Transverse colon (tissue), 4 donors: ENCODE results near the gene BCAP29. TPM values are rescaled to one million over a fixed set of nuclear protein-coding genes. Genes with fewer than 3 reads are reported as not detected.

ENCODE experiments used
- DNase-seq: peaks from one replicate; pipeline ENCODE4 v3.0.0-alpha.2; 2019
- H3K27ac ChIP-seq, 4 donors: fragments of 200-600 bp; sonication (generic); 2 replicates each; pipeline ENCODE4 v1.5.1; 2016 to 2018; ENCODE audit warnings: inconsistent platforms in 4 of 4
- H3K27me3 ChIP-seq: fragments of 200-600 bp; sonication (generic); 2 replicates; pipeline ENCODE4 v1.5.1; 2017; ENCODE audit warnings: inconsistent platforms
- H3K36me3 ChIP-seq, 4 donors: fragments of 200-600 bp; sonication (generic); 2 replicates each; pipeline ENCODE4 v1.5.1; 2017 to 2019; ENCODE audit warnings: inconsistent platforms in 4 of 4
- H3K4me1 ChIP-seq, 4 donors: fragments of 200-600 bp; sonication (generic); 2 replicates each; pipeline ENCODE4 v1.5.1; 2017 to 2020; ENCODE audit warnings: inconsistent platforms in 4 of 4
- H3K4me3 ChIP-seq, 4 donors: fragments of 200-600 bp; sonication (generic); 1 replicate in 1 of 4; 2 replicates in 3 of 4; pipeline versions ENCODE4 v1.5.1 to v1.6.1; 2017 to 2019; ENCODE audit warnings: inconsistent platforms in 4 of 4
- H3K9me3 ChIP-seq, 2 donors: fragments of 200-600 bp; sonication (generic); 2 replicates each; pipeline ENCODE4 v1.5.1; 2017 to 2019; ENCODE audit warnings: inconsistent platforms in 2 of 2
- CTCF ChIP-seq, 5 experiments: fragments of 200-600 bp in 3 of 5; fragments of 450-650 bp in 2 of 5; sonication (generic) in 3 of 5; IDR thresholded peaks; 1 replicate in 2 of 5; 2 replicates in 3 of 5; pipeline ENCODE4 v1.5.1; 2016 to 2017; ENCODE audit warnings: antibody characterized with exemption in 5 of 5, inconsistent platforms in 3 of 5, mild to moderate bottlenecking in 2 of 5, moderate library complexity in 1 of 5
- EP300 ChIP-seq: sonication (generic); formaldehyde crosslinking; IDR thresholded peaks from one replicate; pipeline ENCODE4 v1.6.1; 2017; ENCODE audit warnings: antibody characterized with exemption, low read depth
- POLR2A ChIP-seq: fragments of 450-650 bp; IDR thresholded peaks from one replicate; pipeline ENCODE4 v1.6.1; 2016; ENCODE audit warnings: antibody characterized with exemption, mild to moderate bottlenecking, moderate library complexity
- POLR2AphosphoS5 ChIP-seq, 3 donors: sonication (generic); formaldehyde crosslinking; IDR thresholded peaks; one replicate each; pipeline ENCODE4 v1.6.1; 2016; ENCODE audit warnings: antibody characterized with exemption in 3 of 3
- WGBS, 2 donors: methylation state at CpG; one replicate each; pipeline ENCODE4 v1.1.5; 2018; ENCODE audit warnings: low coverage in 1 of 2; 5-methylcytosine and 5-hydroxymethylcytosine counted together
- in situ Hi-C, 4 donors: fragments of 200-750 bp; cut with MboI; loops; one replicate each; pipeline versions ENCODE4 v1.15.0 to v1.15.1; 2017; ENCODE audit warnings: low sequenced_read_pairs in 3 of 4, low pct_ligation_motif_present in 1 of 4, low pct_unique_long_range_greater_than_20kb in 1 of 4
- intact Hi-C: fragments of 100-400 bp; cut with DNase I; formaldehyde crosslinking; loops from one replicate; pipeline ENCODE4 v1.15.1; 2023; ENCODE audit warnings: low total_unique reads
- total RNA-seq, 4 donors: library from RNA; depleted of rRNA; stranded (reverse); fragments of >200 nt; gene quantifications; one replicate each; pipeline ENCODE4 v1.1.0, GENCODE V29; 2016

BCAP29 gene
- total RNA-seq, 4 donors from 2014 or later, result 8.6 to 96.5 (median 73.1) TPM

GRCh38 chr7:107593025-107593410 lies 13.0 kb downstream of the BCAP29 start:
- intact Hi-C loops (no loop called here), in situ Hi-C loops (loop anchor here in 1 of 4 donors (25.0 kb wide), 2 partner anchors 269 to 406 kb away; no protein-coding TSS in a partner anchor)
- no peak for DNase-seq
- TF ChIP-seq CTCF (IDR thresholded peaks at IDR 0.05) (no peak), POLR2AphosphoS5 (IDR thresholded peaks at IDR 0.05) (no peak), POLR2A (no peak), EP300 (no peak)
- peak overlapping the region in 3 of 4 donors; percentile 9 to 44 (median 16) for H3K27ac ChIP-seq
- no peak overlapping the region for H3K4me3 ChIP-seq
- H3K4me1 ChIP-seq, result peaks cover 0 to 9% (median 4%) of the 10 kb centered on the region in 4 donors
- peaks cover 0 to 14% (median 4%) of the 10 kb centered on the region in 4 donors for H3K36me3 ChIP-seq
- H3K9me3 ChIP-seq, result no peaks in the 10 kb centered on the region
- H3K27me3 ChIP-seq, result no peaks in the 10 kb centered on the region
- WGBS, 2 donors, result 83 to 90% methylated on average over 1 of the region's 1 CpG

- 67 to 70% methylated on average over 4 of the region's 4 CpGs for WGBS, 2 donors
- TF ChIP-seq CTCF (IDR thresholded peaks at IDR 0.05), result no peak
- peak in 2 of 3 donors; percentile 38 to 62 for TF ChIP-seq POLR2AphosphoS5 (IDR thresholded peaks at IDR 0.05)
- H3K4me3 ChIP-seq, result no peak overlapping the region
Observed at GRCh38 chr7:107594961-107595737, 15.1 kb downstream of the BCAP29 start.

GRCh38 chr7:107596881-107597581 lies 17.0 kb downstream of the BCAP29 start:
- H3K27ac ChIP-seq, result peak overlapping the region in 2 of 4 donors; percentile 23 to 24

More at GRCh38 chr7:107594961-107595737, 15.1 kb downstream of the BCAP29 start:
- H3K27ac ChIP-seq, result peak overlapping the region; percentile 13 to 65 (median 42)
- in situ Hi-C loops, result loop anchor here in 1 of 4 donors (25.0 kb wide), 2 partner anchors 267 to 408 kb away; no protein-coding TSS in a partner anchor
- H3K36me3 ChIP-seq, result peaks cover 0 to 18% (median 4%) of the 10 kb centered on the region in 4 donors
- H3K4me1 ChIP-seq, result peaks cover 0 to 13% (median 5%) of the 10 kb centered on the region in 4 donors
- intact Hi-C loops, result no loop called here
- DNase-seq, result no peak
- no peaks in the 10 kb centered on the region for H3K9me3 ChIP-seq
- no peaks in the 10 kb centered on the region for H3K27me3 ChIP-seq

More at GRCh38 chr7:107596881-107597581, 17.0 kb downstream of the BCAP29 start:
- Histone ChIP-seq H3K4me1 (peaks cover 0 to 13% (median 5%) of the 10 kb centered on the region in 4 donors), H3K9me3 (no peaks in the 10 kb centered on the region), H3K4me3 (no peak overlapping the region), H3K27me3 (no peaks in the 10 kb centered on the region), H3K36me3 (peaks cover 0 to 36% (median 8%) of the 10 kb centered on the region in 4 donors)
- DNase-seq, result no peak
- no peak for TF ChIP-seq CTCF (IDR thresholded peaks at IDR 0.05)
- TF ChIP-seq EP300, result no peak
- no peak for TF ChIP-seq POLR2AphosphoS5 (IDR thresholded peaks at IDR 0.05)
- TF ChIP-seq POLR2A, result no peak
- 42 to 69% methylated on average over 2 to 5 of the region's 5 CpGs for WGBS, 2 donors
- intact Hi-C loops (no loop called here), in situ Hi-C loops (loop anchor here in 1 of 4 donors (25.0 kb wide), 2 partner anchors 265 to 410 kb away; no protein-coding TSS in a partner anchor)
